ENCODE results near the gene PKMYT1. TPM values are rescaled to one million over a fixed set of nuclear protein-coding genes. Genes with fewer than 3 reads are reported as not detected.
A peak's percentile ranks its signal among the peaks of the same experiment; 100 is the strongest.

Gene PKMYT1
- polyA plus RNA-seq (2014; cell fraction: cytosol; rRNA removed), result 90.4 and 97.4 TPM in 2 replicates
- 238 and 259 TPM in 2 replicates for polyA plus RNA-seq (2014; cell fraction: nucleus; rRNA removed)

GRCh38 chr16:2980227-2981176 is at the start of gene PKMYT1:
Gene PKMYT1, minus strand, starts transcription at chr16:2980446. Its CDS starts 789 bp downstream, at chr16:2979657.
- DNase-seq (ENCODE audit: low spot score), result peak; percentile 85

- no peak for DNase-seq (ENCODE audit: low spot score)
Measured at GRCh38 chr16:3029491-3030221, 49.4 kb upstream of the PKMYT1 start.

GRCh38 chr16:3028716-3029319 is 48.6 kb upstream of the PKMYT1 start:
- no peak for DNase-seq (ENCODE audit: low spot score)

- DNase-seq (ENCODE audit: low spot score), result peak; percentile 86
Measured at GRCh38 chr16:3027983-3028715, 47.9 kb upstream of the PKMYT1 start.

GRCh38 chr16:3027489-3027795 is 47.2 kb upstream of the PKMYT1 start:
- DNase-seq (ENCODE audit: low spot score), result no peak

GRCh38 chr16:3026609-3027488 is 46.6 kb upstream of the PKMYT1 start:
- DNase-seq (ENCODE audit: low spot score), result no peak

- DNase-seq (ENCODE audit: low spot score), result no peak
Measured at GRCh38 chr16:3026003-3026378, 45.7 kb upstream of the PKMYT1 start.

GRCh38 chr16:3025032-3026002 is 45.1 kb upstream of the PKMYT1 start:
- no peak for DNase-seq (ENCODE audit: low spot score)

- DNase-seq (ENCODE audit: low spot score), result peak; percentile 99
Measured at GRCh38 chr16:3023669-3024478, 43.6 kb upstream of the PKMYT1 start, which contains the start of the genes HCFC1R1 and THOC6. Gene HCFC1R1, minus strand, starts transcription at chr16:3023942. Its CDS starts 1 bp downstream, at chr16:3023941. Gene THOC6, plus strand, starts transcription at chr16:3024035. Its CDS starts 292 bp downstream, at chr16:3024327.

- no peak for DNase-seq (ENCODE audit: low spot score)
Measured at GRCh38 chr16:3023415-3023668, 43.1 kb upstream of the PKMYT1 start.

- peak; percentile 57 for DNase-seq (ENCODE audit: low spot score)
Measured at GRCh38 chr16:3022684-3023414, 42.6 kb upstream of the PKMYT1 start.

- no peak for DNase-seq (ENCODE audit: low spot score)
Measured at GRCh38 chr16:3022208-3022683, 42.0 kb upstream of the PKMYT1 start.

GRCh38 chr16:3021449-3022207 is 41.4 kb upstream of the PKMYT1 start:
- DNase-seq (ENCODE audit: low spot score), result peak; percentile 80

- DNase-seq (ENCODE audit: low spot score), result no peak
Measured at GRCh38 chr16:3020604-3021448, 40.6 kb upstream of the PKMYT1 start.

GRCh38 chr16:3020247-3020603 is 40.0 kb upstream of the PKMYT1 start, which contains the start of gene TNFRSF12A:
Gene TNFRSF12A, plus strand, starts transcription at chr16:3020368. Its CDS starts 30 bp downstream, at chr16:3020398.
- peak; percentile 63 for DNase-seq (ENCODE audit: low spot score)

Data from SK-N-DZ (cell line).